WI38 (cell line): Measurements from ENCODE around the gene RSU1.
"Not testable (repeated sequence)": the region's sequence is repeated elsewhere in the genome, so short reads cannot be mapped to it uniquely, and the experiment has no call there.

Experiments
- H3K4me3 ChIP-seq: 2 replicates; pipeline ENCODE4 v1.5.1; 2011; ENCODE audit warnings: low read depth, mild to moderate bottlenecking, control low read depth, low read length
- TF ChIP-seq, protein P1 (sequence below): IDR thresholded peaks from 2 replicates; pipeline ENCODE4 v1.5.1; 2012; ENCODE audit warnings: low read depth, mild to moderate bottlenecking, control low read depth, low read length

RSU1 gene

DNA sequence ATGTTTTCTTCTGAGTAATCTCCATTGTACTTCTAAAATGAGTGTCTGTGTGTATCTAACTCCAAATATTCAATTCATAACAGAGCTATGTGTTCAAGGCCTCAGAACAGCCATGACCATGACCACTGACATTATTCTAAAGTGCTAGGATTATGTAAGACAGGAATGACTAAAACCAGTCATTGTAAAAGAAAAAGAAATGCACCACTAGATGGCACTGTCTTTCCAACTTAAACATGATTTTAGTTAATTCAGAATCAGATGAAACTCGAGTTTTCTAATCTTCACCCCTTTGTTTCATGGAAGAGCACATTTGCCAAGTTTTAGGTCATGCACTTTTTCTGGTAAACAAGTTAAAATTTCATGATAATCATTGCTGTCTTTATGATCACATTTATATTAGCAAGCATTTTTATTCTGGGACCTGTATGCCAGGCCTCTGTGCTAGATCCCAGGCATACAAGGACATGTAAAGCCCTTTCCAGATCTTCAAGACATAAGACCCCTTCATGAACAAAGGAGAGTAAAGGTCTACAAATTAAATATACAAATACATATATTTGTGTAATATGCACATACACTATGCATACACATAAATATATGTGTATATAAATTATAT, 26.1 kb upstream of the RSU1 start:
- TF ChIP-seq, protein P1, sequence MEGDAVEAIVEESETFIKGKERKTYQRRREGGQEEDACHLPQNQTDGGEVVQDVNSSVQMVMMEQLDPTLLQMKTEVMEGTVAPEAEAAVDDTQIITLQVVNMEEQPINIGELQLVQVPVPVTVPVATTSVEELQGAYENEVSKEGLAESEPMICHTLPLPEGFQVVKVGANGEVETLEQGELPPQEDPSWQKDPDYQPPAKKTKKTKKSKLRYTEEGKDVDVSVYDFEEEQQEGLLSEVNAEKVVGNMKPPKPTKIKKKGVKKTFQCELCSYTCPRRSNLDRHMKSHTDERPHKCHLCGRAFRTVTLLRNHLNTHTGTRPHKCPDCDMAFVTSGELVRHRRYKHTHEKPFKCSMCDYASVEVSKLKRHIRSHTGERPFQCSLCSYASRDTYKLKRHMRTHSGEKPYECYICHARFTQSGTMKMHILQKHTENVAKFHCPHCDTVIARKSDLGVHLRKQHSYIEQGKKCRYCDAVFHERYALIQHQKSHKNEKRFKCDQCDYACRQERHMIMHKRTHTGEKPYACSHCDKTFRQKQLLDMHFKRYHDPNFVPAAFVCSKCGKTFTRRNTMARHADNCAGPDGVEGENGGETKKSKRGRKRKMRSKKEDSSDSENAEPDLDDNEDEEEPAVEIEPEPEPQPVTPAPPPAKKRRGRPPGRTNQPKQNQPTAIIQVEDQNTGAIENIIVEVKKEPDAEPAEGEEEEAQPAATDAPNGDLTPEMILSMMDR: no peak
- no peak overlapping the region for H3K4me3 ChIP-seq

DNA sequence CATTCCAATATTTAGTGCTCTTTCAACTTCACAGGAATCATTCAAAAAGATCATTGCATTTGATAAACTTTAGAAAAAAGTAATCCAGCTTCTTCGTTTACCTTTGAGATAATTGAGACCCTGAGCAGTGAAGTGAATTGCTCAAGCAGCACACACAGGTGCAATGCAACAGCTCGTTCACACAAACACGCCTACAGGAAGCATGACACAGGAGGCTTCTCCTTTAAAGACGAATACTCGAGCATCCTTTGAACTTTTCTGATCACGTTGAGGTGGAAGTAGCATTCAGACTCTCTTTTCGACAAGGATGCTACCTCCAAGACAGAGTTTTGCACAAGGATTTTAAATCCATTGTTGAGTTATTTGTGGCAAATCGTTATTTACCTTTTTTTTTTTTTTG, 18.0 kb upstream of the RSU1 start:
- TF ChIP-seq, protein P1: no peak
- no peak overlapping the region for H3K4me3 ChIP-seq

DNA sequence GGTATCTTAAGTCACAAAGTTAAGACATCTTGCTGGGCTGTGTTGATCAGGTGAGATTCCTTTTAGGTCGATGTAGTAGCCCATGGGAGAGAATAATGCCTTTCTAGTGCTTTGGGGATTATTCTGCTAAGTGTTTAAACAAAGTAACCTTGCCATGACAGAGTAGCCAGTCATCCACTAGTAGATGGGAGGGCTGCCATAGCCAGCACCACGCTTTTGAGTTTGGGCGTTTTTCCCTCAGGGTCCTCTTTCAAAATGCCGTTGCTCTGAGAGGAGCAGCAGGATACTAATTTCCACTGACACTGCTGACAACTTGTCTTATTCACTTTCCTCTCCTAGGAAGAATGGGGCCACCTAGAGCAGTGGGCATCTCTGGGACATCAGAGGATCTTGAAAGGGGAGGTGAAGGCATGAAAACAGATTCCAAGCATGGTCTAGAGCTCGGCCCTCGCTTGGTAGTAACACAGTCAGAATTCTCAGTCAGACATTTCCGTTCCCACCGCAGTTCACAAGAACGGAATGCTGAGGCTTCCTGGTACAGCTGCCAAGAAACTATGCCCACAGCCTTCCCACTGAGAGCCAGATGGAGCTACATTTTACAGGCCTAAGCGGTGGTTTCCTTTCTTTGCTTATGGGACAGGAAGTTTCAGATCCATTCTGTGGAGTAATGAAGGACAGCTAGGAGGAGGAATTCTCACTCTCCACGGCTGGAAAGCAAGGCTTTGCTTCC, 15.3 kb upstream of the RSU1 start:
- TF ChIP-seq, protein P1: no peak
- no peak overlapping the region for H3K4me3 ChIP-seq

DNA sequence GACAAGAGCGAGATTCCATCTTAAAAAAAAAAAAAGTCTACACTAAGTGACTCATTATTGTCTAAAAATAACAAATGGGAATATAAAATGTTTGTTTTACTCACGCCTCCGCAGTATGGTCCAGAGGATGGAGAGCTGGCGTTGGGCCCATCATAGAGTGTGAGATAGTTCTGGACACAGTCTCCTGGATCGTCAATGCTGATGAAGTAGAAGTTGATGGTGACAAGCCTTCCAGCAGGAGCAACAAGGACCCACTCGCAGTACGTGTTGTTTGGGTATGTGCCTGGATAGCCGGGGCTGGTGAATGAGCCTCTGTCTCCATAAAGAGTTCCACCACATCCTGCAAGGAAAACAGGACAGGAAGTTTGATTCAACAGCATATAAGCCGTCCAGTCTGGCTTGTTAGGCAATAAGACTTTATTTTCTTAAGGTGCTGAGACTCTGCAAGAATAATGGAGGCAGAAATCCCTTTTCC, 11.5 kb upstream of the RSU1 start:
- H3K4me3 ChIP-seq: 0 out of 2 replicates have a peak overlapping the region, but pooled peaks have one; percentile 3
- TF ChIP-seq, protein P1: no peak

DNA sequence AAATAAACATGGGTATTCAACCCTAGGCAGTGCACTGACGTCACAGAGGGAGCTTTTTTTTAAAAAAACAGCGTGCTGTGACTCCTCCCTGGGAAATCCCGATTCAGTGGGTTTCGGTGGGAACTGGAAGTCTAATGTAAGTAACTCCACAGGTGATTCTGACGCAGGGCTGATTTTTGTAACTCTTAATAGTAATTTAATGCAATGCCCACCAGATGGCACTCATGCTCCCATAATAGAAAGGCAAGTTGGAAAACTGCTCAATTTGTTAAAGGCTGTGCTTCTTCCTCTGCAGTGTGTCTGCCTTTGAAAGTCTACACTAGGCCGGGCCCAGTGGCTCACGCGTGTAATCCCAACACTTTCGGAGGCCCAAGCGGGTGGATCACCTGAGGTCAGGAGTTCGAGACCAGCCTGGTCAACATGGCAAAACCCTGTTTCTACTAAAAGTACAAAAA, 10.9 kb upstream of the RSU1 start:
- no peak overlapping the region for H3K4me3 ChIP-seq
- TF ChIP-seq, protein P1: no peak

DNA sequence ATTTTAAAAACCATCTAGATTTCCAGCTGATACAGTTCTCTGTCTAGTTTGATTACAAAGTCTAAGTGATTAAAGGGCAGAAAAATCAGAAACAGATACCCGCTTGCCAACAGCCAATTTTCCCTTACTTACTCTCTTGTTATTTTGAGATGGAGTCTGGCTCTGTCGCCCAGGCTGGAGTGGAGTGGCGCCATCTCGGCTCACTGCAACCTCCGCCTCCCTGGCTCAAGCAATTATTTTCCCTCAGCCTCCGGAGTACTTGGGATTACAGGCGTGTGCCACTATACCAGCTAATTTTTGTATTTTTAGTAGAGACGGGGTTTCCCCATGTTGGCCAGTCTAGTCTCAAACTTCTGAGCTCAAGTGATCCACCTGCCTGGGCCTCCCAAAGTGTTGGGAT, 10.2 kb upstream of the RSU1 start:
- not testable (repeated sequence) for H3K4me3 ChIP-seq

DNA sequence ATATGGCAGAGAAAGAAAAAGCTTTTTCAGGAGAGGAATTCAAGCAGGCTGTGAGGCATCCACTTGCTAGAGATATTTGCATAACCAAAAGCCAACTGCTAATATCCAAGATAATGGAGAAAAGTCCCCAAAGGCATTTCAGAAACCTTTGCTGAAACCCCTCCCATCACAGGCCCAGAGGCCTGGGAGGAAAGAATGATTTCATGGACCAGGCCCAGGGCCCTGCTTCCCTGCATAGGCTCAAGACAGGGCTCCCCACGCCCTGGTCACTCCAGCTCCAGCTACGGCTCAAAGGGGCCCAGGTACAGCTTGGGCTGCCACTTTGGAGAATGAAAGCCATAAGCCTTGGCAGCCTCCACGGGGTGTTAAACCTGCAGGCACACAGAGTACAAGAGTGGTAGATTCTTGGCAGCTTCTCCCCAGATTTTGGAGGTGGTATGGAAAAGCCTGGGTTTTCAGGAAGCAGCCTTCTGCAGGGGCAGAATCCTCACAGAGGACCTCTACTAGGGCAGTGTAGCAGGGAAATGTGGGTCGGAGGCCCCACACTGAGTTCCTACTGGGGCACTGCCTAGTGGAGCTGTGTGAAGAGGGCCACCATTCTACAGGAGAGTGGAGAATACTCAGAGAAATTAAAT, 5.6 kb upstream of the RSU1 start:
- no peak overlapping the region for H3K4me3 ChIP-seq
- TF ChIP-seq, protein P1: no peak
